Bone marrow (tissue), 2 donors: Measurements from ENCODE around the gene TMEM87B.

ENCODE experiments used
- DNase-seq, 2 donors: peaks; one replicate each; lab custom pipeline; 2025; lab: John Stamatoyannopoulos, UW

The TMEM87B gene

GRCh38 chr2:112054847-112055729 lies at the start of gene TMEM87B:
TMEM87B (plus strand) TSS chr2:112055269; CDS start chr2:112055592, 323 bp downstream.
- peak; percentile 96 to 98 for DNase-seq

- no peak for DNase-seq
These were observed 49.5 kb upstream of the TMEM87B start for GRCh38 chr2:112005406-112006075.

GRCh38 chr2:112006076-112006410 lies 49.0 kb upstream of the TMEM87B start:
- DNase-seq, result no peak

GRCh38 chr2:112007493-112007892 lies 47.6 kb upstream of the TMEM87B start:
- DNase-seq, result no peak

GRCh38 chr2:112008910-112009485 lies 46.1 kb upstream of the TMEM87B start:
- no peak for DNase-seq

- no peak for DNase-seq
These were observed 44.3 kb upstream of the TMEM87B start for GRCh38 chr2:112010751-112011150.

- DNase-seq, result no peak
These were observed 42.5 kb upstream of the TMEM87B start for GRCh38 chr2:112012556-112012955.

GRCh38 chr2:112018846-112019245 lies 36.2 kb upstream of the TMEM87B start:
- DNase-seq, result no peak

- no peak for DNase-seq
These were observed 35.5 kb upstream of the TMEM87B start for GRCh38 chr2:112019569-112019982.

- DNase-seq, result no peak
These were observed 34.5 kb upstream of the TMEM87B start for GRCh38 chr2:112020561-112020960.

- no peak for DNase-seq
These were observed 33.8 kb upstream of the TMEM87B start for GRCh38 chr2:112021290-112021689.

GRCh38 chr2:112021781-112022231 lies 33.3 kb upstream of the TMEM87B start:
- DNase-seq, result no peak

GRCh38 chr2:112023707-112024106 lies 31.4 kb upstream of the TMEM87B start:
- DNase-seq, result no peak

- no peak for DNase-seq
These were observed 30.8 kb upstream of the TMEM87B start for GRCh38 chr2:112024231-112024630.

- no peak for DNase-seq
These were observed 30.1 kb upstream of the TMEM87B start for GRCh38 chr2:112024896-112025491.

- no peak for DNase-seq
These were observed 28.6 kb upstream of the TMEM87B start for GRCh38 chr2:112026509-112026908.

- no peak for DNase-seq
These were observed 27.3 kb upstream of the TMEM87B start for GRCh38 chr2:112027767-112028166.

- no peak for DNase-seq
These were observed 25.9 kb upstream of the TMEM87B start for GRCh38 chr2:112029164-112029563.

GRCh38 chr2:112031473-112032223 lies 23.4 kb upstream of the TMEM87B start:
- no peak for DNase-seq

- DNase-seq, result no peak
These were observed 22.9 kb upstream of the TMEM87B start for GRCh38 chr2:112032224-112032586.

GRCh38 chr2:112032689-112033465 lies 22.2 kb upstream of the TMEM87B start:
- peak in 1 of 2 donors; percentile 16 for DNase-seq
